Stimulated activated CD4-positive, alpha-beta T cell treated with anti-CD3 and anti-CD28 coated beads, Interleukin-2, amount 100 ng/mL, for 24 hours (primary cell): ENCODE data around the gene RCOR1.
"Not testable (repeated sequence)": the region's sequence is repeated elsewhere in the genome, so short reads cannot be mapped to it uniquely, and the experiment has no call there.

Experiments used
- DNase-seq, 2 donors: peaks; one replicate each; pipeline ENCODE4 v3.0.0-alpha.2; 2020

Gene RCOR1

DNA sequence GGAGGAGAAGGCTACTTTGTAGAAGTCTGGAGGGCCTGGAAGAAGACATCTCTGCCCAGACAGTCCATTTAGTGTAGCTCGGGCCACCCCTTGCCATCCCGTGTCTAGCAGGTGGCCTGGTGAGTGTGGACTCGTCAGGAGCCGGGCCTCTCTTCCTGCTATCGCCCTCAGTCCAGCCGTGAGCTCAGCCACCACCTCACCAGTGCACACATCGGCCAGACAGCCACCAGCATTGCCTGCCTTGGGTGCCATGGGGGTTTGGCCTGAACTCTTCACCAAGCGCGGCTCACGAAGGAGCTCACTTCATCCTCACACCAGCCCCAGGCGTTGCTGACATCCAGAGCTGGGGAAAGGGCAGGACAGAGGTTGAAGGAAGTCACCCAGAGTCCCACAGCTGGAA lies 165.2 kb downstream of the RCOR1 start:
- DNase-seq, result no peak

GRCh38 chr14:102758087-102758486 lies 165.6 kb downstream of the RCOR1 start:
- no peak for DNase-seq

DNA sequence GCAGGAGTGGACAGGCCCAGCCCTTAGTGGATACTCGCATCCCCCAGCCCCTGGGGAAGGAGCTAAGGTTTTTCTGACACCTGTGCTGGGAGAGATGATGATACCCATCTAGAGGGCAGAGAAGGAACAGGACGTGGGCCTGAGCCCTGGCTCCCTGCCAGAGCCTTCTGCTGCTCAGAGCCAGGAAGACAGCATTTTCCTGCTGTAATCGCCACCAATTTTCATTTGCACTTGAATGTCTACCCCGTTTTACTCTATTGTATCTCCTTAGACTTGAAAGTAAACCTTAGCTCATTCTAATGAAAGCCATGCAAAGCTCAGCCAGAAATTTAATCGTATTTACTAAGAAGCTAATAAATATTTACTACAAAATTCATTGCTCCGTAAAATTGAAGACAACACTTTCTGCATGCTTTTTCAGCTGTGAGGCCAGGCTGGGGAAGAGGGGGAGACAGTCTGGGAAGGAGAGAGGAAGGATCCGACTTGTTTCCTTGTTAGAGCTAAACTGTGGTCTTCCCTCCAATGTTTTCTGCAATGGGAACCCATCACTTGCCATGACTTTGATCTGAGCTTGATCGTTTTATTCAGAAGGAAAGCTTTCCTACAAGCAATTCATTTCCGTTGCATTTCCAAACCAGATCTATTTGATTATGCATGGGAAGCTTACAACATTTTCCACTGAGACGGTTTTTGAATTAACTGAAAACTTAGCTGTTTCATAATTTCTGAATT lies 167.2 kb downstream of the RCOR1 start:
- no peak for DNase-seq

- DNase-seq, result no peak
Observed at GRCh38 chr14:102760496-102761193, 168.2 kb downstream of the RCOR1 start.

DNA sequence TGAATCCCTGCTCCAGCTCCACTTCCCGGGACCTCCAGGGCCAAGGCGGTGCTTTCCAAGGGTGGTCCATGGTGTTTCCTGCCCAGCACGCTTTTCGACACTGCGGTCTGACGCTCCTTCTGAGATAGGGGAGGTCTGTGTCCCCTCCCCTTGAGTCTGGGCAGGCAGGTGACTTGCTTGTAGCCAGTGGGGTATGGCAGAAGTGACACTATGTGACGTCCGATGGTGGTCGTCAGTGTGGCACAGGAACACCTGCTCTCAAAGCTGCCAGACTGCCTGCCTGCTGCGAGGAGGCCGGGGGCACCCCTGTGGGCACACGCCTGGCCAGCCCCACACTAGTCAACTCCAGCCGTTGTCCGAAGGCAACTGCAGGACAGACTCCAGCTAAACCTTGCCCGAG lies 168.8 kb downstream of the RCOR1 start:
- DNase-seq, result no peak

DNA sequence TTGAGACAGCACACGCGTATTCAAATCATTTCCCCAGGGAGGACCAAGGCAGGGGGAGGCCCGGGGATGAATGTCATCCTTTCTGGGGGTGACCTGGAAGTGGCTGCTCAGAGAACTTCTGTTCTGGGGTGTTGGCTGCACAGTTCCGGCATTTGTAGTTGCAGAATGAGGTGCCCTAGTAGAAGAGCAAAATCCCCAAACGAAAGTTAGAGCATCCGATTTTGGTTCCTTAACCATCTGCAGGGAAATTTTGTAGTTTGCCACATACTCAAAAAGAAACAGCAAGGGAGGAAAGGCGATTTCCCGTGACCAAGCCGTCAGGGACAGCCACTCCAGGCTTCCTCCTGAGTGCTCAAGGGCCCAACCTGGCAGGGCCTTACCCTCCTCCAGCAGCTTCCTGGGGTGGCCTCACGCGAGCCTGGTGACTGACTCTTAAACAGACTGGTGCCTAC lies 171.8 kb downstream of the RCOR1 start:
- no peak for DNase-seq

DNA sequence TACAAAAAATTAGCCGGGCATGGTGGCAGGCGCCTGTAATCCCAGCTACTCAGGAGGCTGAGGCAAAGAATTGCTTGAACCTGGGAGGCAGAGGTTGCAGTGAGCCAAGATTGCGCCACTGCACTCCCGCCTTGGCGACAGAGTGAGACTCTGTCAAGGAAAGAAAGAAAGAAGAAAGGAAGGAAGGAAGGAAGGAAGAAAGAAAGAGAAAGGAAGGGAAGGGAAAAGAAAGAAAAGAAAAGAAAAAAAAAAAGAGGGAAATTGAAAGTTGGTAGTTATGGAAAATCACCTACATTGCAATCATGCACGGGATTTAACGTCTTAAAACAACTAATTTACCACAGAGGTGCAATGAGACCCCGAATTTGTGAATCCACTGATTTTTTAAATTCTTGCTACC lies 173.3 kb downstream of the RCOR1 start:
- not testable (repeated sequence) for DNase-seq

GRCh38 chr14:102768223-102769048 lies 176.0 kb downstream of the RCOR1 start:
- no peak for DNase-seq

DNA sequence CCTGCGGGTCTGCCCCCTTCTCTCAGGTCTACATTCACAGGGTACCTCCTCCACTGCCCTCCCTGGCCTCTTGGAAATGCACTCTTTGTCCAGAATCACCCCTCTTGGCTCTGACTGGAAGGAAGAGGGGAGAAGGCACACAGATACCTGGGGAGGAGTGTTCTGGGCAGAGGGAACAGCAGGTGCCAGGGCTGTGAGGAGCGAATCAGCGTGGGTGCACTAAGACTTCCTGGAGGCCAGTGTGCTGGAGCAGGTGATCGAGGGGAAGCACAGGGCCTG lies 176.5 kb downstream of the RCOR1 start:
- no peak for DNase-seq

- DNase-seq, result no peak
Observed at GRCh38 chr14:102770147-102771123, 178.0 kb downstream of the RCOR1 start.

DNA sequence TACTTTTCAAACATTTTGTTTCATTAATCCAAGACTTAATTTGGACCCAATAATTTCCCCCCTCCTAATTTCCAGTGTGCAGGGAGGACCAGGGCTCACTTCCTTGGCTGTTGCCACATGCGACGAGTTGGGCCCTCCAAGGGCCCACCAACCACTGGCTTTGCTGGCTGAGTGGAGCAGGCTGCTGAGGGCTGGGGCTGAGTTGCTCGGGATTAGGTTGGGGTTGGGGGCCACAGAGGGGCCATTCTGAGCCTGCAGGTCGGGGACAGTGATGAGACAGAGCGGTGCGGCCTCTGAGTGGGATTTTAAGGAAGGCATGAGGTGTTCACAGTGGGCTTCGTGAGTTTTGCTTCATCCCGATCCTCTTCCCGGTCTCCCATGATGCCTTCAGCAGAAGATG lies 178.7 kb downstream of the RCOR1 start:
- DNase-seq, result no peak

DNA sequence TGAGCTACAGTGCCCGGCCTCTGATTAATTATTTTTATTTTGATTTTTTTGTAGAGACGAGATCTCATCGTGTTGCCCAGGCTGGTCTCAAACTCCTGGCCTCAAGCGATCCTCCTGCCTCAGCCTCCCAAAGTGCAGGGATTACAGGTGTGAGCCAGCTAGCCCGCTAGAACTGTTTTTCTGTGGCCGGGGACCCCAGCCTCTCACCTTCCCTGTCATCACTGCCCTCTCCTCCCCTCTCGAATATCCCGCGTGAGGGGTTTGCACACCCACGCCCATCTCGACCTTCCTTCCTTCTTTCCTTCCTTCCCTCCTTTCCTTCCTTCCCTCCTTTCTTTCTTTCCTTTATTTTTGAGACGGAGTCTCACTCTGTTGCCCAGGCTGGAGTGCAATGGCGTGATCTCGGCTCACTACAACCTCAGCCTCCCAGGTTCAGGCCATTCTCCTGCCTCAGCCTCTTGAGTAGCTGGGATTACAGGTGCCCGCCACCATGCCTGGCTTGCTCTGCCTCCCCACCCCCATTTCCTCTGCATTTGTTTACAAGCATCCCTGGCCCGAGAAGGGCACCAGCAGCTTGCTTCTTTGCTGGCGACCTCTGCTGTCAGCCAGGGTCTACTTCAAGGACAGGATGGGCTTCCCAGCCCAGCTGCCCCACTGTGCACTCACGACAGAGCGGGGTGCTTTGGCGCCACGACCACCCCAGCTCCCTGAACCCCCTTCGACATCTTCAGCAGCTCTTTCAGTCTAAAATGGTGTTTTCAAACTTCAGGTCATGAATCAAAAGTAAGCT lies 180.5 kb downstream of the RCOR1 start:
- no peak for DNase-seq

- peak; percentile 49 to 57 for DNase-seq
Observed at GRCh38 chr14:102774391-102775153, 182.1 kb downstream of the RCOR1 start.

DNA sequence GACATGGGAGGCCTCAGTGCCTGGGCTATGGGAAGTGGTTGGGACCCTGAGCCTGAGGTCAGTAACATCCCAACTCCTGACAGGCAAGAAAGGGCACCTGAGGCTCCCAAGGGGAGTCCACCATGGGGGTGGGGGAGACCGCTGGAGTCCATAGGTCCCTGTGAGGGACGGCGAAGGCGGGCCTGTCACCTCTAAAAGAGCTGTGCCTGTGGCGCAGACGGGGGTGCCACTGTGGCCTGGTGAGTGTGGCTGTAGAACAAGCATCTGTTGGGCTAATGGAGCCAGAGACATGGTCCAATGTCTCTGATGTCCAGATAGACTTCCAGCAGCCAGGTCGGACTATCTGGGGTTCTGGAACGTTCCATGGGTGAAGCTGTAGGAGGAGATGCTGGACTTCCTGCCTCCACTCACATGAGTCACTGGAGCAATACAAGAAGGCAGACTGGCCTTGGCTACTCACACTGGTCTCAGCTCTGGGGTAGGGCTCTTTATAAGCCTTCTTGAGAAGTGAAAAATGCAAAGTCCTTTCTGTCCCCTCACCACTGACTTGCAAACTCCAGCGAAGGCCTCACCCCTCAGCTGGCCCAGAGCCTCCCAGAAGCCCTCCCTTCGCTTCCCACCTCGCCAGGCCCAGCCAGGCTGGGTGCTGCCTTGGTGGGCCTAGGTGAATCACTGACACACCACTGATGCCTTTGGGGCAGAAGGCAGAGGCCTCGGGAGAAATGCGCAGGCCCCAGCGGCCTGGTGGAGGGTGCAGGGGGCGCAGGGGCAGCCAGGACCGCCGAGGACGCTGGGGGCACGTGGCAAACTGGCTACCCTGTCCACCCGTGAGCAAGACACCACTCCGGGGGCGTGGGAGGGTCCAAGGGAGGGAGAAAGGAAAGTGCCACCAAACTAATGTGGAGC lies 183.7 kb downstream of the RCOR1 start:
- DNase-seq, result peak; percentile 15 to 33

DNA sequence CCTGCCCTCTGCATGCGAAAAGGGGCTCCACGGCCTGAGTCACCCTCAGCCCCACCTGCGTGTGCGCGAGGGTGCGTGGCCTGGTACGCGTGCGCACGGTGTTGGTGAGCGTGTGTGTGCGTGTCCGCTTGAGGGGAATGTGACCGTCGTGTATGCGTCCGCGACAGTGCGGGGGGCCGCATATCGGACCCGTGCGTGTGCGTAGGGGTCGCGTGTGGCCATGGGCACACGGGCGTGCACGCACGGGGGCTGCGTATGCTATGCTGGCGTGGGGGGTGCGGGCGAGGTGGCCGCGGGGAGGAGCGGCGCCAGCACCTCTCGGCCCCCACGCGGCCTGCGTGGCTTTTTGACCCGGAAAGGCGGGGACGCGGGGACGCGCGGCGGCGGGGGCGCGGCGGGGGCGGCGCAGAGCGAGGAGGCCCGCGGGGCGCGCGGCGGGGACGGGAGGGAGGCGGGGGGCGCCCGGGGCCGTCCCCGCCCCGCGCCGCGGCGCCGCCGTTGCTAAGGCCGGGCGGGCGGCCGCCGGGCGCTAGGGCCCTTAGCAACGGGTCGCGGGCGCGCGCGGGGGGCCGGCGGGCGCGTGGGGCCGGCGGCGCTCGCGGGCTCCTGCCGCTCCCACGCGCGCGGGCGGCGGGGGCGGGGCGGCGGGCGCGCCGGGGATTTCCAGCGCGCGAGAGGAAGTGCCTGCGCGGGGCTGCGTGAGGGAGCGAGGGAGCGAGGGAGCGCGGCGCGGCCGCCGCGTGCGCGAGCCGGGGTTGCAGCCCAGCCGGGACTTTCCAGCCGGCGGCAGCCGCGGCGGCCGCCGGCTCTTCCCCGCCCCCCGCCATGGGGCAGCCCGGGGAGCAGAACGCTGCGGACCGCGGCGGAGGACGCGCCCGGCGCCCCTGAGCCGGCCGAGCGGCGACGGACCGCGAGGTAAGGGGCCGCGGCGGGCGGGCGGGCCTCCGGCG lies 184.6 kb downstream of the RCOR1 start, which contains the start of gene TRAF3:
Gene TRAF3 (plus strand): TSS at position 689 of the 950 bp plus-strand sequence. CDS start 92,753 bp downstream, outside the sequence.
- DNase-seq, result peak; percentile 82 to 85

DNA sequence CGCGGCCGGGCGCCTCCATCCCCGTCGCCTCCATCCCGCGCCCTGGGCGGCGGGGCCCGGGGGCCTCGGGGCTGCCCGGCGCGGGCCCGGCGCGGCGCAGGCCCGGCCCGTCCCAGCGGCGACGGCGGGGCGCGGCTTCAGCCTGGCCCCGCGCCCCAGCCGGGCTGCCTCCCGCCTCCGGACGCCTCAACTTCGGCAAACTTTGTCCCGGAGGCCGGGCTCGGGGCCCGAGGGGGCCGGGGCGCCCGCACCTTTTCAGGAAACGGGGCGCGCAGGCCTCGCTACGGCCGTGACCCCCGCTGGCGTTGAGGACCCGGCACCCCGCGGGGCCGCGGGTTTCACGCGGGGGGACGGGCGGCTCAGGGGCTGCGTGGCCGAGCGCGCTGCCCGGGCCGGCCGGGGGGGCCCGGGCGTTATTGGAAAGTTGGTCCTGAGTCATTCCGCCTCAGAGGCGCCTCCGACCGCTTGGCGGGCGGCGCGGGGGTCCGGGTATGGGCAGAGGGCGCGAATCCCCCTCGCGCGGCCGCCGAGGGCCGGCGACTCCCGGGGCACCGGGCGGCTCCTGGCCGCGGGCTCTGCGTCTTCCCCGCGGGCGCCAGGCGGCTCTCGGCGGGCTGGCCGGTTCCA lies 185.4 kb downstream of the RCOR1 start:
- peak; percentile 35 for DNase-seq

- DNase-seq, result peak; percentile 32 to 47
Observed at GRCh38 chr14:102778338-102779083, 186.1 kb downstream of the RCOR1 start.
